HL-60/S4 treated with retinoic acid at 250 ng/mL for 4 days and 3 days (cell line): ENCODE results near the gene GUCA1A.
"Not testable (repeated sequence)": the region's sequence is repeated elsewhere in the genome, so short reads cannot be mapped to it uniquely, and the experiment has no call there.

Experiments used
- in situ Hi-C: fragments of 300-500 bp; cut with MboI; formaldehyde crosslinking; loops from 2 replicates; pipeline ENCODE4 v1.7.0; 2022; ENCODE audit warnings: low sequenced_read_pairs

The GUCA1A gene

DNA sequence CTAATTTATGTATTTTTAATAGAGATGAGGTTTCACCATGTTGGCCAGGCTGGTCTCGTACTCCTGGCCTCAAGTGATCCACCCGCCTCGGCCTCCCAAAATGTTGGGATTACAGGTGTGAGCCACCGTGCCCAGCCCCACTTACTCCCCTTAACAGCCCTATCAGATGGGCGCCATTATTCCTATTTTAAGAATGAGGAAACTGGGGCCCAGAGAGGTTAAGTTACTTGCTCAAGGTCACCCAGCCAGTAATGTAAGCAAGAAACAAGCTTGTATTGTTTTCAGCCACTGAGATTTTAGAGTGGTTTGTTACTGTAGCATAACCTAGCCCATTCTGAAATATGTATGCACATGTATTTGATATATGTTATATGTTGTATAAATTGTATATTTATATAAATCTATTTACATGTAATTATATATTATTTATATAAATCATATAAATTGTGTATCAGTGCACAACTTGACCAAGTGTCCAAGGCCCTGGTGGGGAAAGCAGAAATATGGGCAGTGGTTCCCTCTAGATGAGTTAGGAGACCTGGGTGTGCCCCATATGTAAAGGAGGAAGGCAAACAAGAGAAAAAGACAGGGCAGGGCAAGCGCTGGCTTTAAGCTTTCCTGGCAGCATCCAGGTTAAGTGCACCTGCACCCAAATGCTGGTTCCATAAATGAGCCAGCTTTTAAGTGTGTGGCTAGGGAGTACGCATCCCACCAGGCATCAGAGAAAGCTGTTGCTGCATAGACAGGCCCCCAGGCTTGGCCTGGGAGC, 1.2 kb upstream of the GUCA1A start:
- in situ Hi-C loops: no loop called here

DNA sequence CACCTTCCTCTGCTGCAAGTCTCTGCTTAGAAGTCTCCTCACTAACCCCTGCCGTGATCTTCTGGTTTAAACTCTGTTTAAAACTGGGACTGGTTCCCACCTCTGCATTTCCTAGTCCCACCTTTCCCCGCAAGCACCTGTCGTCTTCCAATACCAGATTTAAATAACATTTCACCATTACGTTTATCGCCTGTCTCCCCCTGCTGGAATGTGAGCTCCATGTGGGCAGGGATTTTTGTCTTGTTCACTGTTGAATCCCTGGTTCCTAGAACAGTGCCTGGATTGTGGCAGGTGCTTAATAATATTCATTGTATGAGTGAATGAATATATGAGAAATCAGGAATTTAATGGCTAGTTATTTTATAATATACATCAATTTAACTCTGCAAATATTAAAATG, 2.7 kb downstream of the GUCA1A start:
- in situ Hi-C loops: no loop called here

DNA sequence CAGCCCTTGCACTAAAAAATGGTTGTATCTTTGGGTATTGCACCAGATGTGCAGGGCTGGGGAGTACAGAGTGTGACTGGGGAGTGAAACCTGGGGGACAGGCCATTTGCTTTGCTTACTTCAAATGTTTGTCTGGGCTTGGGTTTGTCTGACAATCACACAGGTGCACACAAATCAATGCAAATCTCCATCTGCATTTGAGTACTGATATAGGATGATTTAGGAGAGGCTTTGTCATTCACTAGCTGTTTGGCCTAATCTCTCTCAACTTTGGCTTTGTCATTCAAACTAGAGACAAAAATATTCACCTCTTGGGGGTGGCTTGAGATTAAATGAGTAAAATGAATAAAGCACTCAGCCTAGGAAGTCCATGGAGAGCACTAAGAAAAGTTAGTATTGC, 3.8 kb downstream of the GUCA1A start:
- in situ Hi-C loops: no loop called here

DNA sequence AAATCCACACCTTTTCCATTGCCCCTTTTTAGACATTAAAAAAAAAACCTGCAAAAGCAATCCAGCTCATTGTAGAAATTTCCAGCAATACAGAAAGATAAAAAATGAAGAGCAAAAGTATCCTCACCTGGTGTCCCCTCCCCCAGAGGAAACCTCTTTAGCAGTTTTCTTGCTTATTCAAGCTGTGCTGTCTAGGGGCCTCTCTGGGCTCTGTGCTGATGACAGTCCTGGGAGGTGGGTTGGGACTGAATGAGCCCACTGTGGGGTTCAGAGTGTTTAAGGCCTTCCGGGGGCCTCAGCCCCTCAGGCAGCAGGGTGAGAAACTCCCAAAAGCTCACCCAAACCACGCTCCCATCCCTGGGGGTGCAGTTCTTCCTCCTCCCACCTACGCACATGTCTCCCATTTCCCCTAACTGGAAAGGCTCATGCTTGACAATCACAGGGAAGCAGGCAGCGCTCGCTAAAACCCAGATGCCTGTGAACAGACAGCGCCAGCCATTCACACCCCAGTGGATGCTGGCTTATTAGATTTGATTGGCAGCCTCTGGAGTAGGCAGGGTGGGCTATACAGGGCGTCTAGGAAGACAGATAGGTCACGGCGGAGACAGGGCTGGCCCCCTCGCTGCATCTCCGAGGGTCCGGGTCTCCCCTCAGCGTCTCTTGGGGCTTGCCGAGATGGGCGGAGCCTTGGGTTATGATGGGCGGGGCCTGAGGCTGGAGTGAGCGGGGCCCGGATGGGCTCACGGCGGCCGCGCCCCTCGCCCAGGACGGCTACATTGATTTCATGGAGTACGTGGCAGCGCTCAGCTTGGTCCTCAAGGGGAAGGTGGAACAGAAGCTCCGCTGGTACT, 4.6 kb downstream of the GUCA1A start:
- in situ Hi-C loops: no loop called here

DNA sequence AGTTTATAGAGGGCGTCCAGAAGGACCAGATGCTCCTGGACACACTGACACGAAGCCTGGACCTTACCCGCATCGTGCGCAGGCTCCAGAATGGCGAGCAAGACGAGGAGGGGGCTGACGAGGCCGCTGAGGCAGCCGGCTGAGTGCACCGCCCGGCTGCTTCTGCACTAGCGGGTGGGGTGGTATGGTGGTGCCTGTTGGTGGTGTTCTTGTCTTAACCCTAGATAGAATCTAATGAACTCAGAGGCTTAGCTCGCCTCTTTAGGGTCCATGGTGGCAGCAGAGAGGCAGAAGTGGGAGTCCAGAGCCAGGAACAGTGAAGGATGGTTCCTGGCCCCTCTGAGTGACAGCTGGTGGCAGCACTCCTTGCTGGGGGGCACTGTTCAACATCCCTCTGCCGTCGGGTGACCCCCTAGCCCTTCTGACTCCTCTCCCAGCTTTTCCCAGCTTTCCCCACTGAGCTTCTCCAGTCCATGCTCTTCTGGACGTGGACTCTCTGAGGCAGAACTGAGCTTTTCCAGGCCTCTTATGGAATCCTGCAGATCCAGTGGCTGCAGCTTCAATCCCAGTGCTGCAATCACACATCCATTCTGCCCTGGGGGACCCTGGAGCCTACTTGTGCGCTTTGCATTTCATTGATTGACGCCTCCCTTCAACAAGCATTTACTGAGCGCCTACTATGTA, 6.2 kb downstream of the GUCA1A start:
- in situ Hi-C loops: no loop called here

DNA sequence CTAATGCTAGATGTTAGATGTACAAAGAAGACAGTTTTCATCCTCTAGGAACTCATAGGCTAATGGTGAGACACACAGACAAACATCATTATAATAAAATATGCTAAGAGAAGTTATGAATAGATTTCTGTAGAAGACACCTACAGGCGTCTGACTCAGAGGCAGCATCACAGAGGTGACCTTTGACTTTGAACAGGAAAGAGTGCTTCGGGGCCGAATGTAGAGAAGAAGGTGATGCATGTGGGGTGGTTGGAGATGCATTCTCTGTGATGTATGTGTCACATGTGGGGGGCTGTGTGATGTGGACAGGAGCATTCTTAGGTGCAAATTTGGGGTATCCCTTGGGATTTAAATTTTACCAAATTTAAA, 6.8 kb downstream of the GUCA1A start:
- in situ Hi-C loops: no loop called here

DNA sequence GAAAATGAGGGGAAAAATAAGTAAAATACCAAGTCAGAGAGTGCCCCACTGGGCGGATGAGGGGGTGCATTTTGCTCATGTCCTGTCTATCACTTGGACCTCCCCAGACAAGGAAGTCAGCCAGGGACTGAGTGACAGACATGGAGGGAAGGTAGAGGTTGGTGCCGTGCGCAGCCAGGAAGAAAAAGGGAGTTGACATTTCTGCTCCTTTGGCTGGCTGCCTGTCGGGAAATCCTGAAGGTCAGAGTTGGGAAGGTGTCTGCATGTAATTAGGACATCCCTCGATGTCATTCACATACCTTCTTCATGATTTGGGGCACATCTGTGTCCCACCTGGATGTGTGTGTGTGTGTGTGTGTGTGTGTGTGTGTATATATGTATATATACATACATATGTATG, 8.9 kb downstream of the GUCA1A start:
- in situ Hi-C loops: no loop called here

DNA sequence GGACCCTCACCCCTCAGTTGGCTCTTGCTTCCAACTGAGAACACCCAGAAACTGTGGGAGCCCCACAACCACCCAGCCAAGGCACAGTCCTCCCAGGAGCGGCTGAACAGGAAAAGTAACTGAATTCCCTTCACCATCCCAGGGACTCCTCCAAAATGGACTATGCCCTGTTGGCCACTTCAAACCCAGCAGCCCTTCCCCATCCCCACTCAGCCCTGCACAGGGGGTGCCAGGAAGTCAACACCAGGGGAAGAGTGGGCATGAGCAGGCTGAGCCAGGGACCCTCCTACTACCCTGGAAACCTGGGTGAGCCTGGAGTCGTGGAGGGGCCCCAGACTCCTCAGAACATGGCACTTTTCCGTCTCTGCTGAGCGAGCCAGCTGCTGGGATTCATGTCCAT, 11.3 kb downstream of the GUCA1A start:
- in situ Hi-C loops: no loop called here

DNA sequence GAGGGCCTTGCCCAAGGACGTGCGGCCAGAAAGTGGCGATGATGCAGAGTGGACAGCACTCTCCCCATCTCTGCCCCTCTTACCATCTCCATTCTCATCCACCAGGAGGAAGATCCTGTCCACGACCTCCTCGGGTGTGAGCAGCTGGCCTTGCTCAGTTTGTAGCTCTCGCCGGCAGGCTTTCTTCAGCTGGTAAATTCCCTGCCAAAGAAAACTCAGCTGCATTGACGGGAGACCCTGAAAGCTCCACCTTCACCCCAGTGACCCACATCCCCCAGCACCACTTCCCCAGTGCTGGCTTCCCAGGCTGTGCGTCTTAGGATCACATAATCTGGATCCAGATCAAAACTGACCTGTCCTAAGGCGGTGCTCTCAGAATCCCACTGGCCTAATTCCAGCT, 12.4 kb downstream of the GUCA1A start:
- in situ Hi-C loops: no loop called here

DNA sequence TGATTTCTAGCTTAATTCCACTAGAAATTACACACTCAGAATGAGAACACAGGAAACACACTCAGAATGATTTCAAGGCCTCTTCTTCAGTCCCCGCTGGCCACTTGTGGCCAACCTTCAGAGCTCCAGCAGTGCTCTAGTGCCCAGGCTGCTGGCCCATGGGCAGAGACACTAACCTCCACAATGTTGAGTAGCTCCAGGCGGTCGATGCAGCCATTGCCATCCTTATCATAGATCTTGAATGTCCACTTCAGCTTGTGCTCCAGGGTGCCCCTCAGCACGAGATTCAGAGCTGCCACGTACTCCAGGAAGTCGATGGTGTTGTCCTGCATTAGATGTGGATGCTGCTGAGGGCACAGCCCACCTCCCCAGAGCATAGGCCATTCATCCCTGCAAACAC, 15.2 kb downstream of the GUCA1A start:
- in situ Hi-C loops: no loop called here

DNA sequence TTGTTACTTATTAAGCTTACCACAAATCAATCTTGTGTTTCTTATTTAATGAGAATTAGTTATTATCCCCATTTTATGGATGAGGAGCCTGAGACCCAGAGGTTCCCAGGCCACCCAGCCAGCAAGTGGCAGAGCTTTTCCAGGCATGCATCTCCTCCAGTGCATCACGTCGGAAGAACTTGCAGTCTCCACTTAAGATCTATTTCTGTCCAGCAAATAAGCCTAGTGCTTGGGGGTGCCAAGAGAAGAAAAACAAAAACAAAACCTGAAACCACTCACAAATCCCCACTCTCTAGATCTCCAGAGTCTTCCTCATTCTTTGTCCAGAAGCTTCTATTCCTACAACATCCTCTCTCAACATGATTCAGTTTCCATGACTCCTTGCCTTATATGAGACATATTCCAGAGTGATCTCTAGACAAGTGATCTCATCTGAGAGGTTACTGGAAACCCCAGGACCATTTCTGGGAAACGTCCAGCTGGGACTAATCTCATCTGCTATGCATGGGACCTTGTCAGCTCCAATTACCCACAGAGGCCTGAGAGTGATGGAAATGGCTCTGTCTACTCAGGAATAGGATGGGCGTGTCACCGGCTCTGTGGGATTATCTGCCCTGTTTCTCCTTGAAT, 17.5 kb downstream of the GUCA1A start:
- in situ Hi-C loops: no loop called here

DNA sequence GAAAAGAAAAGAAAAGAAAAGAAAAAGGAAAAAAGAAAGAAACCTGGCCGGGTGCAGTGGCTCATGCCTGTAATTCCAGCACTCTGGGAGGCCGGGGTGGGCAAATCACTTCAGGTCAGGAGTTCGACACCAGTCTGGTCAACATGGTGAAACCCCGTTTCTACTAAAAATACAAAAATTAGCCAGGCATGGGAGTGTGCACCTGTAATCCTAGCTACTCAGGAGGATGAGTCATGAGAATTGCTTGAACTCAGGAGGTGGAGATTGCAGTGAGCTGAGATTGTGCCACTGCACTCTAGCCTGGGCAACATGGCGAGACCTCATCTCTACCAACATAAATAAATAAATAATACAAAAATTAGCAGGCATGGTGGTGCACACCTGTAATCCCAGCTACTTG, 19.2 kb downstream of the GUCA1A start:
- in situ Hi-C loops: not testable (repeated sequence)

DNA sequence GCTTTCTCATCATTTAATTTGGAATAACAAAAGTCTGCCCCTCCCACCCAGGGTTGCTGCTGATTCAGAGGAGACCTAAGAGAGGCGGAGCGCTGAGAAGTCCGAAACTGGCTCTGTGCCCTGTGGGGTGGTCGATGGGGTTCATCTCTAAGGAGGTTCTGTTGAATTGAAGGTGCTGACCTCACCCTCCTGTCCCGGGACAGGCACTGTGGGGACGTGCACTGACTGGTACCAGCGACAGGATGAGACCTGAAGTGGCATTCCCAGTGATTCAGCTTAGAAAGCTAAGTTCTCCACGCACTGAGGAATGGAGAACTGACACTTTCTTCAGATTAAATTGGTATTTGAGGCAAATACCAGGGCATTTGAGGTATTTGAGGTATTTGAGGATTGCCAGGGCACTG, 20.3 kb downstream of the GUCA1A start:
- in situ Hi-C loops: no loop called here

DNA sequence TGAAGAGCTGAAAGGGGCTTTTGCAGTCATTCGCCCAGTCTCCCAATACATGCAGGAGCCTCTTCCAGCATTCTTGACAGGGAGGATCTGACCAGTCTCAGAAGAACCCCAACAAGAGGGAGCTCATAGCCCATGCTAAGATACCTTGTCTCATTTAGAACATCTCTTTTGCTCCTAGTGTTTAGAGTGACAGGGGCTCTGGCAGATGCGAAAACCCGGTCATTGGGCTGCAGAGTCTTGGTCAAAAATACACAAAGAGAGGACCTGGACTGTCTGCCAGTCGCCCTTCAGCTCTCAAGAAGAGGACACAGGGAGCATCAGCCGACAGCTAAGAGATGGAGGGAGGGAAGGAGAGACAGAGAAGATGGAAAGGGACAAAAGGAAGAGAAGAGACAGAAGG, 20.9 kb downstream of the GUCA1A start:
- in situ Hi-C loops: no loop called here

DNA sequence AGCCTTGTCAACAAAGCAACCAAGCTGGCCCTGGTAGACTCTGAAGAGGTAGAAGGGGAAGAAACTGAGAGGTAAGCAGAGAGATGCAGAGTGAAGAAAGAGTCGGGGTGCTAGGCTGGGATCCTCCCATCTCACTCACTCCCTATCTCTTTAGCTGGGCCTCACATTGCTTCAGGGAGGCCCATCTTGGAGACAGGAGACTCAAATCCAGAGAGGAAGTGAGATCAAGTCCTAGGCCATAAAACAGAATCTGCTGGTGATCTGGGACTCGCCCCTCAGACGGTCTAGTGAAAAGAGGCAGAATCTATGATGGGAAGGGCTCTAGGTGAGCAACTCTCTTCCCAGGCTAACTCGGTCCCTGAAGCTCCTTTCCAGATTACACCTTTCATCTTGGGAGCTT, 22.3 kb downstream of the GUCA1A start:
- in situ Hi-C loops: no loop called here

DNA sequence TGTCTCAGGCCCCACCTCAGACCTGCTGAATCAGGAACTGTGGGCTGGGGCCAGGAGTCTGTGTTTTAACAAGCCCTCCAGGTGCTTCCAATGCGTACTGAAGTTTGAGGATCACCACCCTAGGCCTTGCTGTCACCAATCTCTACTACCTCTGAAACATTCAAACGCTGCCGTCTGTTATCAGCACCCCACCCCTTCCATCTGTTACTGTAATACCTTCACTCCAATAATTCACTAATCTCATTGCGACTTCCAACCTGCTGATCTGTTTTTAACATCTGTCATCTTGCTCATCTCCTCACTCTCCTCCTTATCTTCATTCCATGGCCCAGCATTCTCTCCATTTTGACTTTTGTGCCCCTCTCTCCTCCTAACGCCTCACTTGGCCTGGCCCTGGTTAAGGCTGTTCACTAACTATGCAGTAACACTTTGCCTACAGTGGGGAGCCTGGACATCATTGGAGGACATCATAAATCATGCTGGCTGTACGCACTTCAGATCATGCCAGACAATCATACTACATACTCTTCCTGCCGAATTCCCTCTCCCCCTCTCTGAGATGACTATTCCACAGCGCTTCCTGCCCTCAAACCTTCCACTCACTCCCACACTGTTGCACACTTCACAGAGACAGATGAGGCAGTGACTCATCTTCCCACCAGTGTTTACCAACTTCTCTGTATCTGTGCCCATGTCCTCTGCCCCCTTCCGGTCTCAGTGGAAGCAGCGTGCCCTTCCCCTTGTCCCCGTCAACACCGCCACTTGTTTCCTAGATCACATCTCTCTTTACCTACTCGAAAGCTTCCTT, 24.6 kb downstream of the GUCA1A start:
- in situ Hi-C loops: no loop called here

DNA sequence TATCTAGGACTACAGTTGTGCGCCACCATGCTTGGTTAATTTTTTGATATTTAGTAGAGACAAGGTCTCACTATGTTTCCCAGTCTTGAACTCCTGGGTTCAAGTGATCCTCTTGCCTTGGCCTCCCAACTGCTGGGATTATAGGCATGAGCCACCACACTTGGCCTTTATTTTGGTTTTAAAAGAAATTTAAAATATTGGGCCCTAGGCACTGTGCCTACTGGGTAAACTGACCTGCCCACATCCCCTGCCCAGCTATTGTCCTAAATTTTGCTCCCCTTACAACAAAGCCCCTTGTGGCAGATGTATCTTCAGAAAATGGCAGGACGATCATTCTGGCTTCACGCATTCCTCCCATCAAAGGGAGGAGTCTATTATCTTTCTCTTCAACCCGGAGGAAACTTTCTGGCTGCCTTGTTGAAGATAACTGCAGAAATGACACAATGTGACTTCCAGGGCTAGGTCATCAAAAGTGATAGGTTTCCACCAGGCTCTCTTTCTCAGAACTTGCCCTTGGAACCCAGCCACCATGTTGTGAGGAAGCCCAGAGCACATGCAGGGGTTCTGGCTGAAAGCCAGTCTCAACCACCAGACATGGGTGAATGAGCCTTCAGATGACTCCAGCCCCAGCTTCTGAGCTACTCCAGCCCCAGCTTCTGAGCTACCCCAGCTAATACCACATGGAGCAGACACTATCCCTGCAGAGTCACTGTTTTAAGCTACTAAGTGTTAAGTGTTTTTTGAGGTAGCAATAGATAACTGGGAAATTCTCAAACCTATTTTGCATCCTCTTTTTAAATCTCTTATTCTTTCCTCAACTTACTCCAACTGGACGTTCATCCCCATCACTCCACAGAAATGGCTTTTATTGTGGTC, 26.2 kb downstream of the GUCA1A start:
- in situ Hi-C loops: no loop called here

DNA sequence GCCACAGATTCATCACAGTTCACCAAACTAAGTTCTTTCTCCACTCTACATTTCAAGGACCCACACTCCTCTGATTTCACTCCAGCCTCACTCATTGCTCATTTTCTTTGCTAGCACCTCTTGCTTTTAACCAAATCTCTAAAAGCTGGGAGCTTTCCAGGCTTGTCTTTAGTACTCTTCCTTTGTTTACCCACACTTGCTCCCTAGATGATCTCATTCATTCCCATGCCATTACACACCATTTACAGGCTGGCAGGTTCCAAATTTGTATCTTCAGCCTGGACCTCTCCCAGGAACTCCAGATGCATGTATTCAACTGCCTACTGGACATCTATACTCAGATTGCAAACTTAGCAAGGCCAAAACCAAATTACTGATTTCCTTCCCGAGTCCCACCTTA, 26.9 kb downstream of the GUCA1A start:
- in situ Hi-C loops: no loop called here

DNA sequence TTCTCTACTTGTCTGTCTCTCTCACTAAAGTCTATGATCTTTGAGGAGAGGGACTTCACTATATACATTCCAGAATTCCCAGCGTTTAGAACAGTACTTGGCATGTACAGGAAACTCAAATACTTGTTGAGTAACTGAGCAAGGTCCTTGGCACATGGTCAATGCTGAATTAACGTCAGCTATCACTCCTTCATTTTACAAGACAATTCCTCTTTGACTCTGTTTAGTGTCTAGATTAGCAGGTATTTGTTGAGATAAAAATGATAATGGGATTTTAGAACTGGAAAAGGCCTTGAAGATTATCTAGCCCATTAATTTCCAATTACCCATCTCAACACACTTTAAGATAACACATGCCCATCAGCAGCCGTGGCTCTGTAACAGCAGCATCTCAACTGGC, 28.2 kb downstream of the GUCA1A start:
- in situ Hi-C loops: no loop called here
